WTC11 (cell line): ENCODE measurements around the gene IFNGR1. TPM values are rescaled to one million over a fixed set of nuclear protein-coding genes. Genes with fewer than 3 reads are reported as not detected.

Source experiments
- ATAC-seq: fragments of 200-7000 bp; cut with Tn5 transposase; 2 replicates; pipeline ENCODE4 v1.10.0; 2021; ENCODE audit warnings: mild to moderate bottlenecking, moderate library complexity
- CTCF ChIA-PET: fragments of 300-600 bp; sonication (Branson Sonifier 250); formaldehyde crosslinking; loops from one replicate; lab custom pipeline; 2021; ENCODE audit warnings: antibody characterized with exemption; lab: Charles Lee
- POLR2A ChIA-PET: fragments of 350-600 bp; sonication (Branson Sonifier 250); formaldehyde crosslinking; loops from one replicate; lab custom pipeline; 2021; ENCODE audit warnings: antibody characterized with exemption; lab: Charles Lee
- DNase-seq: peaks from one replicate; pipeline ENCODE4 v3.0.0; 2021; ENCODE audit warnings: low spot score
- H3K27ac Mint-ChIP-seq: 2 replicates; pipeline ENCODE4 v1.8.0; 2021; ENCODE audit warnings: mixed read lengths
- H3K27me3 Mint-ChIP-seq: 2 replicates; pipeline ENCODE4 v1.8.0; 2021; ENCODE audit warnings: low read depth, mild to moderate bottlenecking, moderate library complexity, mixed read lengths
- H3K36me3 Mint-ChIP-seq: 2 replicates; pipeline ENCODE4 v1.8.0; 2021; ENCODE audit warnings: mixed read lengths
- H3K4me1 Mint-ChIP-seq: 2 replicates; pipeline ENCODE4 v1.8.0; 2022; ENCODE audit warnings: mixed read lengths
- H3K4me3 Mint-ChIP-seq: 2 replicates; pipeline ENCODE4 v1.8.0; 2021; ENCODE audit warnings: mild to moderate bottlenecking, moderate library complexity, mixed read lengths
- H3K9me3 Mint-ChIP-seq: 2 replicates; pipeline ENCODE4 v1.8.0; 2021; ENCODE audit warnings: mixed read lengths
- ATF1 ChIP-seq: sonication (generic); formaldehyde crosslinking; IDR thresholded peaks from 2 replicates; pipeline ENCODE4 v1.8.1; 2023; ENCODE audit warnings: mild to moderate bottlenecking, moderate library complexity, missing genetic modification reagents
- ATF2 ChIP-seq: sonication (generic); formaldehyde crosslinking; IDR thresholded peaks from 2 replicates; pipeline ENCODE4 v1.8.1; 2022; ENCODE audit warnings: low read depth, missing genetic modification reagents, borderline replicate concordance
- CDX4 ChIP-seq: fragments of 250-450 bp; sonication (Bioruptor Pico); IDR thresholded peaks from 2 replicates; pipeline ENCODE4 v1.9.0; 2021; ENCODE audit warnings: moderate library complexity, mild to moderate bottlenecking, inconsistent platforms, borderline replicate concordance
- E2F1 ChIP-seq: sonication (generic); formaldehyde crosslinking; IDR thresholded peaks from 2 replicates; pipeline ENCODE4 v1.8.0; 2022; ENCODE audit warnings: mild to moderate bottlenecking, missing genetic modification reagents
- FOXK1 ChIP-seq: sonication (generic); formaldehyde crosslinking; IDR thresholded peaks from 2 replicates; pipeline ENCODE4 v1.8.0; 2022; ENCODE audit warnings: mild to moderate bottlenecking, moderate library complexity, missing genetic modification reagents
- GABPB1 ChIP-seq: sonication (generic); formaldehyde crosslinking; IDR thresholded peaks from 2 replicates; pipeline ENCODE4 v1.8.1; 2023; ENCODE audit warnings: mild to moderate bottlenecking, missing genetic modification reagents
- GRHL2 ChIP-seq: fragments of 250-450 bp; sonication (Bioruptor Pico); IDR thresholded peaks from 2 replicates; pipeline ENCODE4 v1.8.0; 2022; ENCODE audit warnings: mild to moderate bottlenecking, moderate library complexity; ENCODE audit not compliant: insufficient replicate concordance, severe bottlenecking
- GTF2I ChIP-seq: fragments of 250-450 bp; sonication (Bioruptor Pico); conservative IDR thresholded peaks from 2 replicates; pipeline ENCODE4 v1.4.0; 2021; ENCODE audit warnings: mild to moderate bottlenecking
- IRF1 ChIP-seq: sonication (generic); formaldehyde crosslinking; IDR thresholded peaks from 2 replicates; pipeline ENCODE4 v1.8.0; 2023; ENCODE audit warnings: missing genetic modification reagents
- JUN ChIP-seq: sonication (generic); formaldehyde crosslinking; IDR thresholded peaks from 2 replicates; pipeline ENCODE4 v1.8.0; 2023; ENCODE audit warnings: mild to moderate bottlenecking, missing genetic modification reagents
- MAX ChIP-seq: sonication (generic); formaldehyde crosslinking; IDR thresholded peaks from 2 replicates; pipeline ENCODE4 v1.8.0; 2022; ENCODE audit warnings: mild to moderate bottlenecking, missing genetic modification reagents
- NR1H2 ChIP-seq: sonication (generic); formaldehyde crosslinking; IDR thresholded peaks from 2 replicates; pipeline ENCODE4 v1.9.0; 2021; ENCODE audit warnings: mild to moderate bottlenecking, moderate library complexity, missing genetic modification reagents
- SMAD3 ChIP-seq: sonication (generic); formaldehyde crosslinking; IDR thresholded peaks from 2 replicates; pipeline ENCODE4 v1.8.0; 2022; ENCODE audit warnings: missing genetic modification reagents, mild to moderate bottlenecking, borderline replicate concordance
- SMAD4 ChIP-seq: sonication (generic); formaldehyde crosslinking; IDR thresholded peaks from 2 replicates; pipeline ENCODE4 v1.8.0; 2022; ENCODE audit warnings: mild to moderate bottlenecking, missing genetic modification reagents
- ZBTB21 ChIP-seq: sonication (generic); formaldehyde crosslinking; IDR thresholded peaks from 2 replicates; pipeline ENCODE4 v1.8.1; 2023; ENCODE audit warnings: mild to moderate bottlenecking, missing genetic modification reagents, borderline replicate concordance
- ZNF317 ChIP-seq: sonication (generic); formaldehyde crosslinking; IDR thresholded peaks from 2 replicates; pipeline ENCODE4 v1.8.1; 2023; ENCODE audit warnings: low read depth, mild to moderate bottlenecking, moderate library complexity, missing genetic modification reagents, borderline replicate concordance
- total RNA-seq: library from RNA; stranded (reverse); gene quantifications from 3 replicates; pipeline ENCODE4 v1.2.3, GENCODE V29; 2021
- TF ChIP-seq, protein P1 (sequence below): sonication (generic); formaldehyde crosslinking; conservative IDR thresholded peaks from 2 replicates; pipeline ENCODE4 v1.8.1; 2022; ENCODE audit warnings: mild to moderate bottlenecking, missing genetic modification reagents
- TF ChIP-seq, protein P2 (sequence below): sonication (generic); formaldehyde crosslinking; IDR thresholded peaks from 2 replicates; pipeline ENCODE4 v1.8.0; 2023; ENCODE audit warnings: missing genetic modification reagents, mild to moderate bottlenecking, borderline replicate concordance
- TF ChIP-seq, protein P3 (sequence below): sonication (generic); formaldehyde crosslinking; IDR thresholded peaks from 2 replicates; pipeline ENCODE4 v1.8.0; 2022; ENCODE audit warnings: mild to moderate bottlenecking, missing genetic modification reagents
- TF ChIP-seq, protein P4 (sequence below): sonication (generic); formaldehyde crosslinking; IDR thresholded peaks from 2 replicates; pipeline ENCODE4 v1.8.1; 2022; ENCODE audit warnings: missing genetic modification reagents, borderline replicate concordance

IFNGR1 gene
- total RNA-seq, 1 experiment from 2014 or later = 17.6 TPM

DNA sequence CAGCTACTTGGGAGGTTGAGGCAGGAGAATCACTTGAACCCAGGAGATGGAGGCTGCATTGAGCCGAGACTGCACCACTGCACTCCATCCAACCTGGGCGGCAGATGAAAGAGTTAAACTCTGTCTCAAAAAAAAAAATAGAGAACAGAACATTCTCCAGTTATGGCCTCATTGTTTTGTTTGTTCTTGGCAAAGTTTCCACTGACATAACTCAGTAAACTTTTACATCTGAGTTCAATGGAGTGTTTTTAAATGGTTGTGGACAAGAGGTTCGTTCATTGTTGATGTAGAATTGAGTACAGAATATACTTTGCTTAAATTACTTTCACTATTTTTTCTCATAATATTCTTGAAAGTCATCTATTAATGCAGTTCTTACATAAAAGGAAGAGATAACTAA, 42.2 kb upstream of the IFNGR1 start:
- no peak overlapping the region for H3K27ac Mint-ChIP-seq
- CTCF ChIA-PET = interaction anchor here (1.0 to 1.6 kb wide), 2 partner anchors 10 to 167 kb away, joined by 3 to 4 read pairs; no protein-coding TSS in a partner anchor
- no peak for ATAC-seq
- no peaks in the 10 kb centered on the region for H3K27me3 Mint-ChIP-seq
- peaks cover 4% of the 10 kb centered on the region for H3K36me3 Mint-ChIP-seq
- POLR2A ChIA-PET = no interaction called here
- TF ChIP-seq JUN (no peak), ZNF317 (CRISPR knock-in tag) (no peak), SMAD3 (no peak), IRF1 (CRISPR knock-in tag) (no peak), NR1H2 (no peak), ATF2 (CRISPR knock-in tag) (no peak), GABPB1 (CRISPR knock-in tag) (no peak), SMAD4 (CRISPR knock-in tag) (no peak)
- TF ChIP-seq, protein P1, sequence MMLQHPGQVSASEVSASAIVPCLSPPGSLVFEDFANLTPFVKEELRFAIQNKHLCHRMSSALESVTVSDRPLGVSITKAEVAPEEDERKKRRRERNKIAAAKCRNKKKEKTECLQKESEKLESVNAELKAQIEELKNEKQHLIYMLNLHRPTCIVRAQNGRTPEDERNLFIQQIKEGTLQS (CRISPR knock-in tag) = no peak
- TF ChIP-seq, protein P2, sequence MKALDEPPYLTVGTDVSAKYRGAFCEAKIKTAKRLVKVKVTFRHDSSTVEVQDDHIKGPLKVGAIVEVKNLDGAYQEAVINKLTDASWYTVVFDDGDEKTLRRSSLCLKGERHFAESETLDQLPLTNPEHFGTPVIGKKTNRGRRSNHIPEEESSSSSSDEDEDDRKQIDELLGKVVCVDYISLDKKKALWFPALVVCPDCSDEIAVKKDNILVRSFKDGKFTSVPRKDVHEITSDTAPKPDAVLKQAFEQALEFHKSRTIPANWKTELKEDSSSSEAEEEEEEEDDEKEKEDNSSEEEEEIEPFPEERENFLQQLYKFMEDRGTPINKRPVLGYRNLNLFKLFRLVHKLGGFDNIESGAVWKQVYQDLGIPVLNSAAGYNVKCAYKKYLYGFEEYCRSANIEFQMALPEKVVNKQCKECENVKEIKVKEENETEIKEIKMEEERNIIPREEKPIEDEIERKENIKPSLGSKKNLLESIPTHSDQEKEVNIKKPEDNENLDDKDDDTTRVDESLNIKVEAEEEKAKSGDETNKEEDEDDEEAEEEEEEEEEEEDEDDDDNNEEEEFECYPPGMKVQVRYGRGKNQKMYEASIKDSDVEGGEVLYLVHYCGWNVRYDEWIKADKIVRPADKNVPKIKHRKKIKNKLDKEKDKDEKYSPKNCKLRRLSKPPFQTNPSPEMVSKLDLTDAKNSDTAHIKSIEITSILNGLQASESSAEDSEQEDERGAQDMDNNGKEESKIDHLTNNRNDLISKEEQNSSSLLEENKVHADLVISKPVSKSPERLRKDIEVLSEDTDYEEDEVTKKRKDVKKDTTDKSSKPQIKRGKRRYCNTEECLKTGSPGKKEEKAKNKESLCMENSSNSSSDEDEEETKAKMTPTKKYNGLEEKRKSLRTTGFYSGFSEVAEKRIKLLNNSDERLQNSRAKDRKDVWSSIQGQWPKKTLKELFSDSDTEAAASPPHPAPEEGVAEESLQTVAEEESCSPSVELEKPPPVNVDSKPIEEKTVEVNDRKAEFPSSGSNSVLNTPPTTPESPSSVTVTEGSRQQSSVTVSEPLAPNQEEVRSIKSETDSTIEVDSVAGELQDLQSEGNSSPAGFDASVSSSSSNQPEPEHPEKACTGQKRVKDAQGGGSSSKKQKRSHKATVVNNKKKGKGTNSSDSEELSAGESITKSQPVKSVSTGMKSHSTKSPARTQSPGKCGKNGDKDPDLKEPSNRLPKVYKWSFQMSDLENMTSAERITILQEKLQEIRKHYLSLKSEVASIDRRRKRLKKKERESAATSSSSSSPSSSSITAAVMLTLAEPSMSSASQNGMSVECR (CRISPR knock-in tag) = no peak
- TF ChIP-seq, protein P3, sequence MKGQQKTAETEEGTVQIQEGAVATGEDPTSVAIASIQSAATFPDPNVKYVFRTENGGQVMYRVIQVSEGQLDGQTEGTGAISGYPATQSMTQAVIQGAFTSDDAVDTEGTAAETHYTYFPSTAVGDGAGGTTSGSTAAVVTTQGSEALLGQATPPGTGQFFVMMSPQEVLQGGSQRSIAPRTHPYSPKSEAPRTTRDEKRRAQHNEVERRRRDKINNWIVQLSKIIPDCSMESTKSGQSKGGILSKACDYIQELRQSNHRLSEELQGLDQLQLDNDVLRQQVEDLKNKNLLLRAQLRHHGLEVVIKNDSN (CRISPR knock-in tag) = no peak
- H3K4me1 Mint-ChIP-seq = no peaks in the 10 kb centered on the region
- H3K4me3 Mint-ChIP-seq = no peak overlapping the region
- peaks cover 27% of the 10 kb centered on the region for H3K9me3 Mint-ChIP-seq
- no peak for DNase-seq

- H3K27me3 Mint-ChIP-seq = no peaks in the 10 kb centered on the region
- DNase-seq = no peak
- H3K27ac Mint-ChIP-seq = no peak overlapping the region
- no peak overlapping the region for H3K4me3 Mint-ChIP-seq
- POLR2A ChIA-PET = no interaction called here
- CTCF ChIA-PET = interaction anchor here (0.6 to 1.0 kb wide), 2 partner anchors 54 to 1002 kb away, joined by 3 read pairs; no protein-coding TSS in a partner anchor
- no peaks in the 10 kb centered on the region for H3K4me1 Mint-ChIP-seq
- H3K9me3 Mint-ChIP-seq = peaks cover 36% of the 10 kb centered on the region
- H3K36me3 Mint-ChIP-seq = peaks cover 10% of the 10 kb centered on the region
- ATAC-seq = no peak
- TF ChIP-seq ATF1 (no peak), GABPB1 (CRISPR knock-in tag) (no peak), GRHL2 (CRISPR knock-in tag) (no peak), GTF2I (CRISPR knock-in tag) (no peak), CDX4 (CRISPR knock-in tag) (no peak), FOXK1 (CRISPR knock-in tag) (no peak), E2F1 (CRISPR knock-in tag) (no peak), ZNF317 (CRISPR knock-in tag) (no peak), JUN (no peak), SMAD4 (CRISPR knock-in tag) (no peak), ZBTB21 (CRISPR knock-in tag) (no peak), MAX (CRISPR knock-in tag) (no peak)
- TF ChIP-seq, protein P4, sequence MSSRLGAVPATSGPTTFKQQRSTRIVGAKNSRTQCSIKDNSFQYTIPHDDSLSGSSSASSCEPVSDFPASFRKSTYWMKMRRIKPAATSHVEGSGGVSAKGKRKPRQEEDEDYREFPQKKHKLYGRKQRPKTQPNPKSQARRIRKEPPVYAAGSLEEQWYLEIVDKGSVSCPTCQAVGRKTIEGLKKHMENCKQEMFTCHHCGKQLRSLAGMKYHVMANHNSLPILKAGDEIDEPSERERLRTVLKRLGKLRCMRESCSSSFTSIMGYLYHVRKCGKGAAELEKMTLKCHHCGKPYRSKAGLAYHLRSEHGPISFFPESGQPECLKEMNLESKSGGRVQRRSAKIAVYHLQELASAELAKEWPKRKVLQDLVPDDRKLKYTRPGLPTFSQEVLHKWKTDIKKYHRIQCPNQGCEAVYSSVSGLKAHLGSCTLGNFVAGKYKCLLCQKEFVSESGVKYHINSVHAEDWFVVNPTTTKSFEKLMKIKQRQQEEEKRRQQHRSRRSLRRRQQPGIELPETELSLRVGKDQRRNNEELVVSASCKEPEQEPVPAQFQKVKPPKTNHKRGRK (CRISPR knock-in tag) = no peak
These were observed 41.0 kb upstream of the IFNGR1 start for GRCh38 chr6:137260217-137260616.
